Hepatocyte (in vitro differentiated cells): ENCODE data around the gene RIMBP2. TPM values are rescaled to one million over a fixed set of nuclear protein-coding genes. Genes with fewer than 3 reads are reported as not detected.
"Not testable (repeated sequence)": the region's sequence is repeated elsewhere in the genome, so short reads cannot be mapped to it uniquely, and the experiment has no call there.

Experiments
- DNase-seq: peaks from one replicate; pipeline ENCODE4 v3.0.0-alpha.2; 2016; ENCODE audit warnings: low spot score
- H2AFZ ChIP-seq: fragments of 200-600 bp; sonication (generic); 2 replicates; pipeline ENCODE4 v1.6.0; 2016; ENCODE audit warnings: antibody characterized with exemption, mild to moderate bottlenecking
- H3K27ac ChIP-seq: fragments of 200-600 bp; sonication (generic); 2 replicates; pipeline ENCODE4 v1.5.1; 2016; ENCODE audit warnings: mild to moderate bottlenecking
- H3K27me3 ChIP-seq: fragments of 200-600 bp; sonication (generic); 2 replicates; pipeline ENCODE4 v1.6.1; 2016
- H3K36me3 ChIP-seq: fragments of 200-600 bp; sonication (generic); replicated peaks from 2 replicates; pipeline ENCODE4 v1.5.1; 2016; ENCODE audit warnings: low read depth; ENCODE audit not compliant: insufficient read depth
- H3K4me1 ChIP-seq: fragments of 200-600 bp; sonication (generic); 2 replicates; pipeline ENCODE4 v1.5.1; 2016; ENCODE audit warnings: mild to moderate bottlenecking, moderate library complexity; ENCODE audit not compliant: insufficient read depth
- H3K4me2 ChIP-seq: fragments of 200-600 bp; sonication (generic); 2 replicates; pipeline ENCODE4 v1.6.0; 2016
- H3K4me3 ChIP-seq: fragments of 200-600 bp; sonication (generic); 2 replicates; pipeline ENCODE4 v1.5.1; 2016; ENCODE audit warnings: mild to moderate bottlenecking
- H3K79me2 ChIP-seq: fragments of 200-600 bp; sonication (generic); 2 replicates; pipeline ENCODE4 v1.6.0; 2017; ENCODE audit warnings: mild to moderate bottlenecking
- H3K9me2 ChIP-seq: fragments of 200-600 bp; sonication (generic); replicated peaks from 2 replicates; pipeline ENCODE4 v1.6.0; 2017; ENCODE audit warnings: mild to moderate bottlenecking; ENCODE audit not compliant: insufficient read depth
- H3K9me3 ChIP-seq: fragments of 200-600 bp; sonication (generic); 2 replicates; pipeline ENCODE4 v1.5.1; 2016; ENCODE audit warnings: low read depth, mild to moderate bottlenecking
- H4K20me1 ChIP-seq: fragments of 200-600 bp; sonication (generic); 2 replicates; pipeline ENCODE4 v1.6.0; 2016; ENCODE audit warnings: mild to moderate bottlenecking; ENCODE audit not compliant: insufficient read depth, poor library complexity, severe bottlenecking
- CTCF ChIP-seq: fragments of 200-600 bp; sonication (generic); IDR thresholded peaks from 2 replicates; pipeline ENCODE4 v1.5.1; 2016; ENCODE audit warnings: antibody characterized with exemption, mild to moderate bottlenecking; ENCODE audit not compliant: poor library complexity
- EZH2 ChIP-seq: fragments of 200-600 bp; sonication (generic); IDR thresholded peaks from 2 replicates; pipeline ENCODE4 v1.6.1; 2016; ENCODE audit warnings: antibody characterized with exemption, mild to moderate bottlenecking, borderline replicate concordance
- EZH2phosphoT487 ChIP-seq: fragments of 200-600 bp; sonication (generic); IDR thresholded peaks from one replicate; pipeline ENCODE4 v1.6.1; 2018; ENCODE audit warnings: antibody characterized with exemption, mild to moderate bottlenecking, low read depth, moderate library complexity; ENCODE audit not compliant: unreplicated experiment, severe bottlenecking
- WGBS: methylation state at CpG from one replicate; pipeline ENCODE4 v1.1.6; 2016; ENCODE audit warnings: low lambda C conversion rate; ENCODE audit errors: missing lambda C conversion rate; 5-methylcytosine and 5-hydroxymethylcytosine counted together
- polyA plus RNA-seq: library from polyadenylated mRNA; unstranded; fragments of >200 nt; fragmentation: Nextera tagmentation; extraction: Ambion mirVana; gene quantifications from 2 replicates; pipeline ENCODE4 v1.2.1, GENCODE V29; 2016
- total RNA-seq: library from RNA; depleted of rRNA; stranded (reverse); fragments of >200 nt; gene quantifications from 2 replicates; pipeline ENCODE4 v1.2.3, GENCODE V29; 2014

The RIMBP2 gene
- total and polyA plus RNA-seq, 2 experiments from 2014 or later = 2.5 to 4.4 TPM

GRCh38 chr12:130589540-130590317 lies 126.4 kb downstream of the RIMBP2 start:
- DNase-seq = no peak
- Histone ChIP-seq H2AFZ (no peak overlapping the region), H3K4me3 (no peak overlapping the region), H3K27ac (no peak overlapping the region), H3K9me3 (no peaks in the 10 kb centered on the region), H3K79me2 (no peaks in the 10 kb centered on the region), H3K4me1 (no peaks in the 10 kb centered on the region), H3K36me3 (no peaks in the 10 kb centered on the region), H3K27me3 (no peaks in the 10 kb centered on the region), H3K9me2 (no peaks in the 10 kb centered on the region), H3K4me2 (no peak overlapping the region), H4K20me1 (no peaks in the 10 kb centered on the region)
- WGBS = 82% methylated on average over 11 of the region's 11 CpGs
- TF ChIP-seq CTCF = no peak
- no peak for TF ChIP-seq EZH2
- no peak for TF ChIP-seq EZH2phosphoT487

- TF ChIP-seq CTCF (no peak), EZH2 (no peak), EZH2phosphoT487 (no peak)
- no peak overlapping the region for H3K27ac ChIP-seq
- H3K4me2 ChIP-seq = no peak overlapping the region
- no peak for DNase-seq
- H3K79me2 ChIP-seq = no peaks in the 10 kb centered on the region
- no peaks in the 10 kb centered on the region for H3K9me2 ChIP-seq
- H2AFZ ChIP-seq = no peak overlapping the region
- H4K20me1 ChIP-seq = no peaks in the 10 kb centered on the region
- no peaks in the 10 kb centered on the region for H3K4me1 ChIP-seq
- H3K4me3 ChIP-seq = no peak overlapping the region
- WGBS = 80% methylated on average over 11 of the region's 11 CpGs
- H3K36me3 ChIP-seq = no peaks in the 10 kb centered on the region
- H3K27me3 ChIP-seq = no peaks in the 10 kb centered on the region
- no peaks in the 10 kb centered on the region for H3K9me3 ChIP-seq
Observed at GRCh38 chr12:130588696-130589539, 127.2 kb downstream of the RIMBP2 start.

GRCh38 chr12:130587966-130588365 lies 128.1 kb downstream of the RIMBP2 start:
- H3K27me3 ChIP-seq = no peaks in the 10 kb centered on the region
- H3K27ac ChIP-seq = no peak overlapping the region
- DNase-seq = no peak
- no peaks in the 10 kb centered on the region for H3K9me2 ChIP-seq
- H2AFZ ChIP-seq = no peak overlapping the region
- H4K20me1 ChIP-seq = no peaks in the 10 kb centered on the region
- no peaks in the 10 kb centered on the region for H3K9me3 ChIP-seq
- WGBS = 93% methylated on average over 4 of the region's 4 CpGs
- no peaks in the 10 kb centered on the region for H3K4me1 ChIP-seq
- TF ChIP-seq EZH2 = no peak
- TF ChIP-seq CTCF = no peak
- no peak for TF ChIP-seq EZH2phosphoT487
- no peak overlapping the region for H3K4me2 ChIP-seq
- H3K36me3 ChIP-seq = no peaks in the 10 kb centered on the region
- H3K4me3 ChIP-seq = no peak overlapping the region
- H3K79me2 ChIP-seq = no peaks in the 10 kb centered on the region

GRCh38 chr12:130584475-130584874 lies 131.6 kb downstream of the RIMBP2 start:
- DNase-seq, H3K36me3 ChIP-seq, H3K27me3 ChIP-seq, H3K9me3 ChIP-seq, H3K9me2 ChIP-seq, H3K4me1 ChIP-seq, H3K4me3 ChIP-seq, H2AFZ ChIP-seq, H3K79me2 ChIP-seq, H3K27ac ChIP-seq, H4K20me1 ChIP-seq, H3K4me2 ChIP-seq: not testable (repeated sequence)
